Stimulated activated CD4-positive, alpha-beta T cell treated with anti-CD3 and anti-CD28 coated beads, Interleukin-1b, Interleukin-23, amount 100 ng/mL, for 24 hours (primary cell): ENCODE results near the gene RNF8.
"Not testable (repeated sequence)": the region's sequence is repeated elsewhere in the genome, so short reads cannot be mapped to it uniquely, and the experiment has no call there.

Experiments
- DNase-seq, 4 experiments: peaks; one replicate each; pipeline ENCODE4 v3.0.0-alpha.2; 2020; ENCODE audit warnings: low read depth in 4 of 4, low spot score in 1 of 4

RNF8 gene

GRCh38 chr6:37442416-37443215 lies 88.8 kb downstream of the RNF8 start:
- no peak for DNase-seq

GRCh38 chr6:37443216-37443542 lies 89.4 kb downstream of the RNF8 start:
- not testable (repeated sequence) for DNase-seq
